SK-N-SH treated with all-trans-retinoic acid at 6 μM for 48 hours (cell line): Measurements from ENCODE around the gene DGKI.

Experiments
- ESRRG ChIP-seq: fragments of 250-450 bp; sonication (Bioruptor Pico); IDR thresholded peaks from 2 replicates; pipeline ENCODE4 v1.6.1; 2021; ENCODE audit warnings: mild to moderate bottlenecking
- GLIS3 ChIP-seq: fragments of 250-450 bp; sonication (Bioruptor Pico); IDR thresholded peaks from 2 replicates; pipeline ENCODE4 v1.5.0; 2020; ENCODE audit warnings: mild to moderate bottlenecking, moderate library complexity
- RARB ChIP-seq: fragments of 250-450 bp; sonication (Bioruptor Pico); IDR thresholded peaks from 2 replicates; pipeline ENCODE4 v1.8.0; 2021; ENCODE audit warnings: mild to moderate bottlenecking, moderate library complexity
- ZC3H10 ChIP-seq: fragments of 250-450 bp; sonication (Bioruptor Pico); IDR thresholded peaks from 2 replicates; pipeline ENCODE4 v1.5.1; 2021; ENCODE audit warnings: mild to moderate bottlenecking, moderate library complexity
- ZFP3 ChIP-seq: fragments of 250-450 bp; sonication (Bioruptor Pico); IDR thresholded peaks from 2 replicates; pipeline ENCODE4 v1.5.0; 2020; ENCODE audit warnings: mild to moderate bottlenecking, moderate library complexity
- ZNF565 ChIP-seq: fragments of 450-650 bp; formaldehyde crosslinking; conservative IDR thresholded peaks from 2 replicates; pipeline ENCODE4 v1.5.0; 2020; ENCODE audit warnings: low read depth, mild to moderate bottlenecking, moderate library complexity
- TF ChIP-seq, protein P1 (sequence below): fragments of 250-450 bp; sonication (Bioruptor Pico); IDR thresholded peaks from 2 replicates; pipeline ENCODE4 v1.8.0; 2020; ENCODE audit warnings: mild to moderate bottlenecking, moderate library complexity, borderline replicate concordance

DNA sequence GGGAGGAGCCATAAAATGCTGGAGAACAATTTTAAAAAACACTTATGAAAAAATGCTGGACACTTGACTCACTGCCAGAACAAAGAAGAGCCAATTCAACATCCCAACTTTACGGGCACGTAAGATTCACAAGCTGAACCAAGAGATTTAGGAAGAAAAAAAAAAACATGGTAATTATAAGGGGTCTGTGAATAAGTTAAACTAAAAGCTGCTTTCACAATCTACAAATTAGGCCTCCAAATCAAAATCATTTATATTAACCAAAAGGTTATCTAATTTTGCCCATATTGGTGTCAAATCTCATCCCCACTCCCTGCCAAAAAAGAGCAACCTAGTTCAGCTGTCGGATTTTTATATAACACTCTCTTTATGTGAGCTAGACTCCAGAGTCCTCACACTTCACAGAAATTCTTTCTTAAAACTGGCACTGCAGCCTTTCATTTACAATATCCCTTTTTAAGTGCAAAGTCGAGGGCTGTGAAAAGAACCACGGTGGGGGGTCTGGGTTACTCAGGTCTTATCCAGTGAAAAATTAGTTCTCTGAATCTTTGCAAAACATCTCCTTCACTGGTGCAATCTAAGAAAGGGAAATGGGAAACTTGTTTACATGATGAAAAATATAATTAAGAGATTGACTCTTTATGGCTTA, 30.4 kb upstream of the DGKI start:
- TF ChIP-seq ZNF565 (CRISPR knock-in tag) (no peak), ZFP3 (CRISPR knock-in tag) (no peak), GLIS3 (CRISPR knock-in tag) (no peak), ESRRG (no peak), RARB (no peak), ZC3H10 (CRISPR knock-in tag) (no peak)
- TF ChIP-seq, protein P1, sequence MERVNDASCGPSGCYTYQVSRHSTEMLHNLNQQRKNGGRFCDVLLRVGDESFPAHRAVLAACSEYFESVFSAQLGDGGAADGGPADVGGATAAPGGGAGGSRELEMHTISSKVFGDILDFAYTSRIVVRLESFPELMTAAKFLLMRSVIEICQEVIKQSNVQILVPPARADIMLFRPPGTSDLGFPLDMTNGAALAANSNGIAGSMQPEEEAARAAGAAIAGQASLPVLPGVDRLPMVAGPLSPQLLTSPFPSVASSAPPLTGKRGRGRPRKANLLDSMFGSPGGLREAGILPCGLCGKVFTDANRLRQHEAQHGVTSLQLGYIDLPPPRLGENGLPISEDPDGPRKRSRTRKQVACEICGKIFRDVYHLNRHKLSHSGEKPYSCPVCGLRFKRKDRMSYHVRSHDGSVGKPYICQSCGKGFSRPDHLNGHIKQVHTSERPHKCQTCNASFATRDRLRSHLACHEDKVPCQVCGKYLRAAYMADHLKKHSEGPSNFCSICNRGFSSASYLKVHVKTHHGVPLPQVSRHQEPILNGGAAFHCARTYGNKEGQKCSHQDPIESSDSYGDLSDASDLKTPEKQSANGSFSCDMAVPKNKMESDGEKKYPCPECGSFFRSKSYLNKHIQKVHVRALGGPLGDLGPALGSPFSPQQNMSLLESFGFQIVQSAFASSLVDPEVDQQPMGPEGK (CRISPR knock-in tag) = no peak
